GM06990 (cell line): ENCODE data around the gene NUMA1.
A peak's percentile ranks its signal among the peaks of the same experiment; 100 is the strongest.

Source experiments
- DNase-seq: peaks from one replicate; pipeline ENCODE4 v3.0.0-alpha.2; 2011; ENCODE audit not compliant: insufficient read length; ENCODE audit errors: extremely low read depth
- H3K27me3 ChIP-seq: replicated peaks from 2 replicates; pipeline ENCODE4 v1.6.0; 2011; ENCODE audit warnings: low read length; ENCODE audit not compliant: control insufficient read depth, insufficient read depth
- H3K36me3 ChIP-seq: 2 replicates; pipeline ENCODE4 v1.5.1; 2011; ENCODE audit warnings: low read length; ENCODE audit not compliant: control insufficient read depth, insufficient read depth
- H3K4me3 ChIP-seq: replicated peaks from 2 replicates; pipeline ENCODE4 v1.5.1; 2011; ENCODE audit warnings: low read depth, mild to moderate bottlenecking, control low read depth, low read length
- CTCF ChIP-seq: IDR thresholded peaks from 2 replicates; pipeline ENCODE4 v1.5.1; 2011; ENCODE audit warnings: low read length, control low read depth, mild to moderate bottlenecking, inconsistent platforms; ENCODE audit not compliant: insufficient read depth, poor library complexity, severe bottlenecking

The NUMA1 gene

GRCh38 chr11:72069200-72069599 lies 11.1 kb downstream of the NUMA1 start:
- DNase-seq = no peak
- Histone ChIP-seq H3K4me3 (peak overlapping the region; percentile 44), H3K36me3 (no peaks in the 10 kb centered on the region; the same call in 1 of the 2 replicates), H3K27me3 (no peaks in the 10 kb centered on the region)
- TF ChIP-seq CTCF = no peak

- no peaks in the 10 kb centered on the region; the same call in 1 of the 2 replicates for H3K36me3 ChIP-seq
- TF ChIP-seq CTCF = no peak
- no peaks in the 10 kb centered on the region for H3K27me3 ChIP-seq
- H3K4me3 ChIP-seq = no peak overlapping the region
- no peak for DNase-seq
Measured at GRCh38 chr11:72067676-72068075, 12.7 kb downstream of the NUMA1 start.

- no peak for DNase-seq
- no peak for TF ChIP-seq CTCF
- H3K27me3 ChIP-seq = no peaks in the 10 kb centered on the region
- H3K36me3 ChIP-seq = no peaks in the 10 kb centered on the region; the same call in 1 of the 2 replicates
- H3K4me3 ChIP-seq = no peak overlapping the region
Measured at GRCh38 chr11:72067266-72067665, 13.1 kb downstream of the NUMA1 start.

- no peak for DNase-seq
- Histone ChIP-seq H3K36me3 (peaks cover under 1% of the 10 kb centered on the region; the same call in 1 of the 2 replicates), H3K27me3 (no peaks in the 10 kb centered on the region), H3K4me3 (no peak overlapping the region)
- TF ChIP-seq CTCF = no peak
Measured at GRCh38 chr11:72066855-72067254, 13.5 kb downstream of the NUMA1 start.

- TF ChIP-seq CTCF = no peak
- no peak for DNase-seq
- no peak overlapping the region for H3K4me3 ChIP-seq
- no peaks in the 10 kb centered on the region for H3K27me3 ChIP-seq
- peaks cover 2% of the 10 kb centered on the region; the same call in 1 of the 2 replicates for H3K36me3 ChIP-seq
Measured at GRCh38 chr11:72061739-72062396, 18.5 kb downstream of the NUMA1 start.
